HEK293 (cell line): ENCODE results near the gene DYNLL2.

Source experiments
- GLIS1 ChIP-seq: fragments of 450-650 bp; formaldehyde crosslinking; IDR thresholded peaks from 2 replicates; pipeline ENCODE4 v1.5.1; 2016; ENCODE audit warnings: missing biosample characterization, missing genetic modification characterization
- MEIS1 ChIP-seq: sonication (generic); formaldehyde crosslinking; IDR thresholded peaks from 2 replicates; pipeline ENCODE4 v1.8.1; 2022; ENCODE audit warnings: missing genetic modification reagents, mild to moderate bottlenecking, borderline replicate concordance
- SP7 ChIP-seq: fragments of 450-650 bp; formaldehyde crosslinking; IDR thresholded peaks from 2 replicates; pipeline ENCODE4 v1.5.1; 2016; ENCODE audit warnings: missing biosample characterization, missing genetic modification characterization
- ZBTB8A ChIP-seq: fragments of 450-650 bp; formaldehyde crosslinking; IDR thresholded peaks from 2 replicates; pipeline ENCODE4 v1.5.1; 2016; ENCODE audit warnings: missing biosample characterization, missing genetic modification characterization
- ZEB2 ChIP-seq: fragments of 450-650 bp; formaldehyde crosslinking; IDR thresholded peaks from 2 replicates; pipeline ENCODE4 v1.5.1; 2016; ENCODE audit warnings: missing biosample characterization, missing genetic modification characterization
- ZNF302 ChIP-seq: fragments of 450-650 bp; formaldehyde crosslinking; IDR thresholded peaks from 2 replicates; pipeline ENCODE4 v1.5.1; 2016; ENCODE audit warnings: missing biosample characterization, missing genetic modification characterization, low read depth
- ZNF561 ChIP-seq: fragments of 450-650 bp; IDR thresholded peaks from 2 replicates; pipeline ENCODE4 v1.5.1; 2018; ENCODE audit warnings: missing biosample characterization, missing genetic modification characterization, borderline replicate concordance
- ZNF660 ChIP-seq: fragments of 450-650 bp; IDR thresholded peaks from 2 replicates; pipeline ENCODE4 v1.5.1; 2018; ENCODE audit warnings: missing biosample characterization, mild to moderate bottlenecking, missing genetic modification characterization
- ZNF776 ChIP-seq: fragments of 450-650 bp; formaldehyde crosslinking; IDR thresholded peaks from 2 replicates; pipeline ENCODE4 v1.5.0; 2017; ENCODE audit warnings: missing biosample characterization, missing genetic modification characterization, borderline replicate concordance
- ZNF837 ChIP-seq: fragments of 450-650 bp; formaldehyde crosslinking; IDR thresholded peaks from 2 replicates; pipeline ENCODE4 v1.5.1; 2016; ENCODE audit warnings: missing biosample characterization, missing genetic modification characterization
- TF ChIP-seq, protein P1 (sequence below): fragments of 450-650 bp; formaldehyde crosslinking; IDR thresholded peaks from 2 replicates; pipeline ENCODE4 v1.5.1; 2016; ENCODE audit warnings: missing biosample characterization, missing genetic modification characterization
- TF ChIP-seq, protein P2 (sequence below): fragments of 450-650 bp; formaldehyde crosslinking; optimal IDR thresholded peaks from 2 replicates; pipeline ENCODE3; 2016; ENCODE audit warnings: missing biosample characterization, mild to moderate bottlenecking, missing genetic modification characterization
- TF ChIP-seq, protein P3 (sequence below): fragments of 450-650 bp; formaldehyde crosslinking; IDR thresholded peaks from 2 replicates; pipeline ENCODE4 v1.5.1; 2016; ENCODE audit warnings: missing biosample characterization, missing genetic modification characterization
- TF ChIP-seq, protein P4 (sequence below): fragments of 450-650 bp; formaldehyde crosslinking; IDR thresholded peaks from 2 replicates; pipeline ENCODE4 v1.5.1; 2017; ENCODE audit warnings: missing biosample characterization, missing genetic modification characterization
- TF ChIP-seq, protein P5 (sequence below): fragments of 450-650 bp; formaldehyde crosslinking; IDR thresholded peaks from 2 replicates; pipeline ENCODE4 v1.5.1; 2016; ENCODE audit warnings: missing biosample characterization, missing genetic modification characterization
- TF ChIP-seq, protein P6 (sequence below): fragments of 450-650 bp; formaldehyde crosslinking; IDR thresholded peaks from 2 replicates; pipeline ENCODE4 v1.5.1; 2016; ENCODE audit warnings: missing biosample characterization, missing genetic modification characterization, low read depth

DYNLL2 gene

DNA sequence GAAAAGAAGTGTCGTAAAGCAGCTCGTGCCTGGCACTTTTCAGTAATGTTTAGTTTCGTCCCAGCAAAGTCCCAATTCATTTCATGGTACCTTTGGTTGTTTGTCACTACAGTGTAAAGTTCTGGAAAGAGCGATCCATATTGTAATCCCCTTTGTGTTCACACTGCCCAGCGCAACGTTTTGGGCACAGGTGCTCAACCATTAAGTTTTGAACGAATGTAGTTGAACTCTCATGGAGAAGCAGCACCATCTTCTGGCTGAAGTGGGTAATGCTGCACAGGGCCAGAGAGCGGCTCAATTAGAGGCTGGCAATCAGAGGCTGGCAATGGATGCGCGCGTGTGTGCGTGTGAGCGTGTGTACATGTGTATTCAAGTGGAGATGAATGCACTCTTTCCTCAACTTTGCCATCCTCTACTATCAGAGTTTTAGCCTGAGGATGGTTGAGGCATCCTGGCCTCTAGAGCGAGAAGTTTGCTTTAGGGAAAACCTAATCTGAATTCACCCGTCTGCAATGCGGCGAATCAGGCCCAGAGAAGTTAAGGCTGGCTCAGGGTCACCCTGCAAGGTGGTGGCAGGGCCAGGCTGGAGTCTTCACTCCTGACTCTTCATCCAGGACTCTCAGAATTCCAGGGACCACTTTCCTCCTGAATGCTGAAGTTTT, 29.9 kb downstream of the DYNLL2 start (continued):
- TF ChIP-seq, protein P1, sequence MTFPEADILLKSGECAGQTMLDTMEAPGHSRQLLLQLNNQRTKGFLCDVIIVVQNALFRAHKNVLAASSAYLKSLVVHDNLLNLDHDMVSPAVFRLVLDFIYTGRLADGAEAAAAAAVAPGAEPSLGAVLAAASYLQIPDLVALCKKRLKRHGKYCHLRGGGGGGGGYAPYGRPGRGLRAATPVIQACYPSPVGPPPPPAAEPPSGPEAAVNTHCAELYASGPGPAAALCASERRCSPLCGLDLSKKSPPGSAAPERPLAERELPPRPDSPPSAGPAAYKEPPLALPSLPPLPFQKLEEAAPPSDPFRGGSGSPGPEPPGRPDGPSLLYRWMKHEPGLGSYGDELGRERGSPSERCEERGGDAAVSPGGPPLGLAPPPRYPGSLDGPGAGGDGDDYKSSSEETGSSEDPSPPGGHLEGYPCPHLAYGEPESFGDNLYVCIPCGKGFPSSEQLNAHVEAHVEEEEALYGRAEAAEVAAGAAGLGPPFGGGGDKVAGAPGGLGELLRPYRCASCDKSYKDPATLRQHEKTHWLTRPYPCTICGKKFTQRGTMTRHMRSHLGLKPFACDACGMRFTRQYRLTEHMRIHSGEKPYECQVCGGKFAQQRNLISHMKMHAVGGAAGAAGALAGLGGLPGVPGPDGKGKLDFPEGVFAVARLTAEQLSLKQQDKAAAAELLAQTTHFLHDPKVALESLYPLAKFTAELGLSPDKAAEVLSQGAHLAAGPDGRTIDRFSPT = no peak
- TF ChIP-seq, protein P2, sequence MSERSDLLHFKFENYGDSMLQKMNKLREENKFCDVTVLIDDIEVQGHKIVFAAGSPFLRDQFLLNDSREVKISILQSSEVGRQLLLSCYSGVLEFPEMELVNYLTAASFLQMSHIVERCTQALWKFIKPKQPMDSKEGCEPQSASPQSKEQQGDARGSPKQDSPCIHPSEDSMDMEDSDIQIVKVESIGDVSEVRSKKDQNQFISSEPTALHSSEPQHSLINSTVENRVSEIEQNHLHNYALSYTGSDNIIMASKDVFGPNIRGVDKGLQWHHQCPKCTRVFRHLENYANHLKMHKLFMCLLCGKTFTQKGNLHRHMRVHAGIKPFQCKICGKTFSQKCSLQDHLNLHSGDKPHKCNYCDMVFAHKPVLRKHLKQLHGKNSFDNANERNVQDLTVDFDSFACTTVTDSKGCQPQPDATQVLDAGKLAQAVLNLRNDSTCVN (tag by site-specific recombination) = peak; percentile 34
- TF ChIP-seq ZNF302 (tag by site-specific recombination) = no peak
- TF ChIP-seq GLIS1 (tag by site-specific recombination) = no peak
- TF ChIP-seq MEIS1 (CRISPR knock-in tag) = peak; percentile 71
- TF ChIP-seq, protein P3, sequence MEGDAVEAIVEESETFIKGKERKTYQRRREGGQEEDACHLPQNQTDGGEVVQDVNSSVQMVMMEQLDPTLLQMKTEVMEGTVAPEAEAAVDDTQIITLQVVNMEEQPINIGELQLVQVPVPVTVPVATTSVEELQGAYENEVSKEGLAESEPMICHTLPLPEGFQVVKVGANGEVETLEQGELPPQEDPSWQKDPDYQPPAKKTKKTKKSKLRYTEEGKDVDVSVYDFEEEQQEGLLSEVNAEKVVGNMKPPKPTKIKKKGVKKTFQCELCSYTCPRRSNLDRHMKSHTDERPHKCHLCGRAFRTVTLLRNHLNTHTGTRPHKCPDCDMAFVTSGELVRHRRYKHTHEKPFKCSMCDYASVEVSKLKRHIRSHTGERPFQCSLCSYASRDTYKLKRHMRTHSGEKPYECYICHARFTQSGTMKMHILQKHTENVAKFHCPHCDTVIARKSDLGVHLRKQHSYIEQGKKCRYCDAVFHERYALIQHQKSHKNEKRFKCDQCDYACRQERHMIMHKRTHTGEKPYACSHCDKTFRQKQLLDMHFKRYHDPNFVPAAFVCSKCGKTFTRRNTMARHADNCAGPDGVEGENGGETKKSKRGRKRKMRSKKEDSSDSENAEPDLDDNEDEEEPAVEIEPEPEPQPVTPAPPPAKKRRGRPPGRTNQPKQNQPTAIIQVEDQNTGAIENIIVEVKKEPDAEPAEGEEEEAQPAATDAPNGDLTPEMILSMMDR (tag by site-specific recombination) = peak; percentile 92
- TF ChIP-seq ZNF837 (tag by site-specific recombination) = no peak
- TF ChIP-seq, protein P4, sequence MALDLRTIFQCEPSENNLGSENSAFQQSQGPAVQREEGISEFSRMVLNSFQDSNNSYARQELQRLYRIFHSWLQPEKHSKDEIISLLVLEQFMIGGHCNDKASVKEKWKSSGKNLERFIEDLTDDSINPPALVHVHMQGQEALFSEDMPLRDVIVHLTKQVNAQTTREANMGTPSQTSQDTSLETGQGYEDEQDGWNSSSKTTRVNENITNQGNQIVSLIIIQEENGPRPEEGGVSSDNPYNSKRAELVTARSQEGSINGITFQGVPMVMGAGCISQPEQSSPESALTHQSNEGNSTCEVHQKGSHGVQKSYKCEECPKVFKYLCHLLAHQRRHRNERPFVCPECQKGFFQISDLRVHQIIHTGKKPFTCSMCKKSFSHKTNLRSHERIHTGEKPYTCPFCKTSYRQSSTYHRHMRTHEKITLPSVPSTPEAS (tag by site-specific recombination) = peak; percentile 92
- TF ChIP-seq, protein P5, sequence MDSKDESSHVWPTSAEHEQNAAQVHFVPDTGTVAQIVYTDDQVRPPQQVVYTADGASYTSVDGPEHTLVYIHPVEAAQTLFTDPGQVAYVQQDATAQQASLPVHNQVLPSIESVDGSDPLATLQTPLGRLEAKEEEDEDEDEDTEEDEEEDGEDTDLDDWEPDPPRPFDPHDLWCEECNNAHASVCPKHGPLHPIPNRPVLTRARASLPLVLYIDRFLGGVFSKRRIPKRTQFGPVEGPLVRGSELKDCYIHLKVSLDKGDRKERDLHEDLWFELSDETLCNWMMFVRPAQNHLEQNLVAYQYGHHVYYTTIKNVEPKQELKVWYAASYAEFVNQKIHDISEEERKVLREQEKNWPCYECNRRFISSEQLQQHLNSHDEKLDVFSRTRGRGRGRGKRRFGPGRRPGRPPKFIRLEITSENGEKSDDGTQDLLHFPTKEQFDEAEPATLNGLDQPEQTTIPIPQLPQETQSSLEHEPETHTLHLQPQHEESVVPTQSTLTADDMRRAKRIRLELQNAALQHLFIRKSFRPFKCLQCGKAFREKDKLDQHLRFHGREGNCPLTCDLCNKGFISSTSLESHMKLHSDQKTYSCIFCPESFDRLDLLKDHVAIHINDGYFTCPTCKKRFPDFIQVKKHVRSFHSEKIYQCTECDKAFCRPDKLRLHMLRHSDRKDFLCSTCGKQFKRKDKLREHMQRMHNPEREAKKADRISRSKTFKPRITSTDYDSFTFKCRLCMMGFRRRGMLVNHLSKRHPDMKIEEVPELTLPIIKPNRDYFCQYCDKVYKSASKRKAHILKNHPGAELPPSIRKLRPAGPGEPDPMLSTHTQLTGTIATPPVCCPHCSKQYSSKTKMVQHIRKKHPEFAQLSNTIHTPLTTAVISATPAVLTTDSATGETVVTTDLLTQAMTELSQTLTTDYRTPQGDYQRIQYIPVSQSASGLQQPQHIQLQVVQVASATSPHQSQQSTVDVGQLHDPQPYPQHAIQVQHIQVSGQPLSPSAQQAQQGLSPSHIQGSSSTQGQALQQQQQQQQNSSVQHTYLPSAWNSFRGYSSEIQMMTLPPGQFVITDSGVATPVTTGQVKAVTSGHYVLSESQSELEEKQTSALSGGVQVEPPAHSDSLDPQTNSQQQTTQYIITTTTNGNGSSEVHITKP = 0 out of 2 replicates have a peak, but pooled peaks have one; percentile 19
- no peak for TF ChIP-seq ZNF561
- 0 out of 2 replicates have a peak, but pooled peaks have one; percentile 26 for TF ChIP-seq SP7 (tag by site-specific recombination)
- peak; percentile 58; the same call in 1 of the 2 replicates for TF ChIP-seq ZNF660
- TF ChIP-seq ZBTB8A (tag by site-specific recombination) = 0 out of 2 replicates have a peak, but pooled peaks have one; percentile 25
- TF ChIP-seq ZNF776 = no peak
- peak; percentile 64; the same call in 1 of the 2 replicates for TF ChIP-seq ZEB2
- TF ChIP-seq, protein P6, sequence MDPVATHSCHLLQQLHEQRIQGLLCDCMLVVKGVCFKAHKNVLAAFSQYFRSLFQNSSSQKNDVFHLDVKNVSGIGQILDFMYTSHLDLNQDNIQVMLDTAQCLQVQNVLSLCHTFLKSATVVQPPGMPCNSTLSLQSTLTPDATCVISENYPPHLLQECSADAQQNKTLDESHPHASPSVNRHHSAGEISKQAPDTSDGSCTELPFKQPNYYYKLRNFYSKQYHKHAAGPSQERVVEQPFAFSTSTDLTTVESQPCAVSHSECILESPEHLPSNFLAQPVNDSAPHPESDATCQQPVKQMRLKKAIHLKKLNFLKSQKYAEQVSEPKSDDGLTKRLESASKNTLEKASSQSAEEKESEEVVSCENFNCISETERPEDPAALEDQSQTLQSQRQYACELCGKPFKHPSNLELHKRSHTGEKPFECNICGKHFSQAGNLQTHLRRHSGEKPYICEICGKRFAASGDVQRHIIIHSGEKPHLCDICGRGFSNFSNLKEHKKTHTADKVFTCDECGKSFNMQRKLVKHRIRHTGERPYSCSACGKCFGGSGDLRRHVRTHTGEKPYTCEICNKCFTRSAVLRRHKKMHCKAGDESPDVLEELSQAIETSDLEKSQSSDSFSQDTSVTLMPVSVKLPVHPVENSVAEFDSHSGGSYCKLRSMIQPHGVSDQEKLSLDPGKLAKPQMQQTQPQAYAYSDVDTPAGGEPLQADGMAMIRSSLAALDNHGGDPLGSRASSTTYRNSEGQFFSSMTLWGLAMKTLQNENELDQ (tag by site-specific recombination) = no peak
